ENCODE measurements around the gene RNF25.

RNF25 gene

DNA sequence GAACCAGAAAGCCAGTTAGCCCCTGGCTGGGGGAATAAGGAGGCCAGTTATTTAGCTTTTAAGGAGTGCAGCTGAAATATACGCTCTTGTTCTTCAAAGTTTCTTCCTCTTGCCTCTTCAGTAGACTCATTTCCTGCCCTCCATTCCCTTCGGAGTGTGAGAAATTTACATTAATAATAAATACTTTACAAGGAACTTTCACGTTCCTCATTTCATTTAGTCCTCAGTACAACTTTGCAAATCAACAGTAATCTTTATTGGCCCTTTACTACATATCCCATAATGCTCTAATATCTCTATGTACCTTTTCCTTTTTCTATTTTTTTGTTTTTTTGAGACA is 48.5 kb downstream of the RNF25 start:
- no peak for DNase-seq (ENCODE audit: low read depth)

GRCh38 chr2:218622606-218623365 is 49.0 kb downstream of the RNF25 start:
- no peak for DNase-seq (ENCODE audit: low read depth)

- DNase-seq (ENCODE audit: low read depth): no peak
These were observed 50.8 kb downstream of the RNF25 start for GRCh38 chr2:218621007-218621406.

- DNase-seq (ENCODE audit: low read depth): no peak
These were observed 53.5 kb downstream of the RNF25 start for GRCh38 chr2:218618102-218618860.

- no peak for DNase-seq (ENCODE audit: low read depth)
These were observed 55.9 kb downstream of the RNF25 start for GRCh38 chr2:218615868-218616315.
